Omental fat pad (tissue), 4 donors: Measurements from ENCODE around the gene ATXN3. TPM values are rescaled to one million over a fixed set of nuclear protein-coding genes. Genes with fewer than 3 reads are reported as not detected.

Experiments used
- ATAC-seq: fragments of 150-250 bp; one replicate; pipeline ENCODE4 v1.9.1; 2016; ENCODE audit warnings: mild to moderate bottlenecking, moderate library complexity; ENCODE audit not compliant: low FRiP score
- DNase-seq: peaks from one replicate; pipeline ENCODE4 v3.0.0-alpha.2; 2019; ENCODE audit warnings: low spot score
- total RNA-seq, 4 donors: library from RNA; depleted of rRNA; stranded (reverse); fragments of >200 nt; gene quantifications; one replicate each; pipeline ENCODE4 v1.1.0, GENCODE V29; 2016
- TF ChIP-seq, protein P1 (sequence below), 3 donors: fragments of 450-650 bp; IDR thresholded peaks; one replicate each; pipeline ENCODE4 v1.5.1; 2016 to 2017; ENCODE audit warnings: antibody characterized with exemption in 3 of 3, mild to moderate bottlenecking in 3 of 3, moderate library complexity in 2 of 3

The ATXN3 gene
- total RNA-seq, 4 donors from 2014 or later = 23.4 to 37.9 (median 36.4) TPM

GRCh38 chr14:92040431-92041051 is 65.8 kb downstream of the ATXN3 start:
- DNase-seq (no peak), ATAC-seq (peak; percentile 15)
- TF ChIP-seq, protein P1, sequence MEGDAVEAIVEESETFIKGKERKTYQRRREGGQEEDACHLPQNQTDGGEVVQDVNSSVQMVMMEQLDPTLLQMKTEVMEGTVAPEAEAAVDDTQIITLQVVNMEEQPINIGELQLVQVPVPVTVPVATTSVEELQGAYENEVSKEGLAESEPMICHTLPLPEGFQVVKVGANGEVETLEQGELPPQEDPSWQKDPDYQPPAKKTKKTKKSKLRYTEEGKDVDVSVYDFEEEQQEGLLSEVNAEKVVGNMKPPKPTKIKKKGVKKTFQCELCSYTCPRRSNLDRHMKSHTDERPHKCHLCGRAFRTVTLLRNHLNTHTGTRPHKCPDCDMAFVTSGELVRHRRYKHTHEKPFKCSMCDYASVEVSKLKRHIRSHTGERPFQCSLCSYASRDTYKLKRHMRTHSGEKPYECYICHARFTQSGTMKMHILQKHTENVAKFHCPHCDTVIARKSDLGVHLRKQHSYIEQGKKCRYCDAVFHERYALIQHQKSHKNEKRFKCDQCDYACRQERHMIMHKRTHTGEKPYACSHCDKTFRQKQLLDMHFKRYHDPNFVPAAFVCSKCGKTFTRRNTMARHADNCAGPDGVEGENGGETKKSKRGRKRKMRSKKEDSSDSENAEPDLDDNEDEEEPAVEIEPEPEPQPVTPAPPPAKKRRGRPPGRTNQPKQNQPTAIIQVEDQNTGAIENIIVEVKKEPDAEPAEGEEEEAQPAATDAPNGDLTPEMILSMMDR (IDR thresholded peaks at IDR 0.05) = no peak

DNA sequence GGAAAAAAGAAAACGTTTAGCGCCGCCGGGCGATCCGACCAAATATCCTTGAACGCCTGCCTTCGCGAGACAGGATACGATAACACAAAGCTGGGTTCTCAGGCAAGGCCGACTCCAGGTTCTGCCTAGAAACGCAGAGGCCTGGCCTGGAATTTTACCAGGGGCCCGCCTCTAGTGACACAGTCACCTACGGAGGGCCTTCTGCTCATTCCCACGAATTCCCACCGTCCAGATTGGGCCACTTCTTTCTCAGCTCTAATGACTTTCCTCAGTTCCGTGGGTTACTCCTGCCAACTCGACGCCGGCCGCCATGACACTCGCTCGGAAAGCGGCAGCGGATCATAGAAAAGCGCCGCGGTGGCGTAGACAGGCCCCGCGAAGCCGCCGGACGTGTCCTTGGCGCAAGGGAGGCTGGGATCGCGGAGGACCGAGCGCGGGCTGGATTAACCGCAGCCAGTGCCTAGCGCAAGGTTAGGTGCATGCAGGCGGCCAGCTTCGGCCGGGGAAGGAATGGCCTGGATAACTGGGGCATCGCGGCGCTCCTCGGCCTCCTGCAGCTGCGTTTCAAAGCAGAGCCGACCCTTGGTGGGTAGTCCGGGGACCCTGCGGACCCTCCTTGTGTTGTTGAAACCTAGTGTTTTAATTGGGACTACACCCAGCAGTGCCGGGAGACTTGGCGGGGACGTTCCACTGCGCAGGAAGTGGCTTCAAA is 66.5 kb downstream of the ATXN3 start, which contains the start of gene TRIP11:
TSS of gene TRIP11 (minus strand) at position 341 of the 712 bp plus-strand sequence. CDS start 374 bp downstream, outside the sequence.
- ATAC-seq (peak; percentile 99), DNase-seq (peak; percentile 82)
- TF ChIP-seq, protein P1 (IDR thresholded peaks at IDR 0.05) = no peak

DNA sequence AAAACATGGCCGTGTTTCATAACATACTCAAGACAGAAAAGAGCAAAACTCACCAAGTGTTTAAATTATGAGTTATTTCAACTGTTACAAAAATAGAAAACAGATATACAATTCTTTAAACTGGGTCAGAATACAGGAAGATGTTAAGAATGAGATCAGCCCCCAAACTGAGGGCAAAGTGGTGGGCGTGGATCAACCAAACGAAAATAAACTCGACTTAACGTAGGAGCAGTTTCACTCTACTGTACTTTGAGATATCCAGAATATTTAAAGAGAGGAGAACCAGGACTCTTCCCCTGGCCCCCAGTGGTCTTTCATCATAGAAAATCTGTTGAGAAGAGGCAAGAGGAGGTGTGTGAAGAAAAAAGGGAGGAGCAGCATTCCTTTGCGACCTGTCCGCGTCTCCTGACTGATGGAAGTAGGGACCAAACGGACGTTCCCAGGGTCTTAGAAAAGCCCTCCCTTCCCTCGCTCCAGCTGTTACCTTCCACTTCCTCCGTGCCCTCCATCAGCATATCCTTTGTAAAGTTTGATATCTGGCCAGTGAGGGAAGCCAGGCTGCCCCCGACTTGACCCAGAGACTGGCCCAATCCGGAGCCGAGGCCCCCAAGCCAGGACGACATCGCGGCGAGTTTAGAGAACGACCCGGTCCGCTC is 67.2 kb downstream of the ATXN3 start:
- DNase-seq (no peak), ATAC-seq (peak; percentile 59)
- TF ChIP-seq, protein P1 (IDR thresholded peaks at IDR 0.05) = no peak

DNA sequence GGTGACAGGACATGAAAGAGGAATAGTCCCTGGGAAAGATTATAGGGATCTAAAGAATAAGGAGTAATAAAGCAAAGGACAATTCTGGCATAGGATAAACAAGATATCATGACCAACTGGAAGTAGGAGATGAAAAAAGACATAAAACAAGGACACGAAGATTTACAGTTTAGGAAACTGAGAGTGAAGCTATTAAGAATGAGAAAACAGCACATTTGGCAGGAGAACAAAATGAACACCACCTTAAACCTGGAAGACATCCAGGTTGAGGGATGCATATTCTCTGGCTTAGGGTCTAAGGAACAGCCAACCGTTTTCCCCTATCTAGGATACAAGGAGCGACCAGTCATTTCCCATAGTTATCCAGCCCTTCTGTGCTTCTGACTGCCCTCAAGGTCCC is 68.4 kb downstream of the ATXN3 start:
- TF ChIP-seq, protein P1 (IDR thresholded peaks at IDR 0.05) = no peak
- no peak for DNase-seq
- ATAC-seq = no peak

DNA sequence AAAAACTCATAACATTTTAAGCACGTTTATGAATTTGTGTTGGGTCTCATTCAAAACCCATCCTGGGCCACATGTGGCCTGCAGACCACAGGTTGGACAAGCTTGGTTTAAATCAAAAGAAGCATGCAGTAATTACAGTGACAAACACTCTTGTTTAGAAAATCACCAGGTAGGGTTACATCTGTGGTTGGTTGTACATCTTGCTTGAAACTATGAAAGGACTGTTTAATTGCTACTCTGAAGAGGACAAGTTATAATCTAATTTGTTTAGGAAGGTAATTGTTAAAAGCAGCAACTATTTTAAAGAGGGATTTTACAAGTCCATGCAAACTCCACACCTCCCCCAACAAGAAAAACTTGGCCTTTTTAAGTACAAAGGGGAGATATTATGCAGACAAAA is 70.5 kb downstream of the ATXN3 start:
- DNase-seq (no peak), ATAC-seq (no peak)
- TF ChIP-seq, protein P1 (IDR thresholded peaks at IDR 0.05) = no peak

DNA sequence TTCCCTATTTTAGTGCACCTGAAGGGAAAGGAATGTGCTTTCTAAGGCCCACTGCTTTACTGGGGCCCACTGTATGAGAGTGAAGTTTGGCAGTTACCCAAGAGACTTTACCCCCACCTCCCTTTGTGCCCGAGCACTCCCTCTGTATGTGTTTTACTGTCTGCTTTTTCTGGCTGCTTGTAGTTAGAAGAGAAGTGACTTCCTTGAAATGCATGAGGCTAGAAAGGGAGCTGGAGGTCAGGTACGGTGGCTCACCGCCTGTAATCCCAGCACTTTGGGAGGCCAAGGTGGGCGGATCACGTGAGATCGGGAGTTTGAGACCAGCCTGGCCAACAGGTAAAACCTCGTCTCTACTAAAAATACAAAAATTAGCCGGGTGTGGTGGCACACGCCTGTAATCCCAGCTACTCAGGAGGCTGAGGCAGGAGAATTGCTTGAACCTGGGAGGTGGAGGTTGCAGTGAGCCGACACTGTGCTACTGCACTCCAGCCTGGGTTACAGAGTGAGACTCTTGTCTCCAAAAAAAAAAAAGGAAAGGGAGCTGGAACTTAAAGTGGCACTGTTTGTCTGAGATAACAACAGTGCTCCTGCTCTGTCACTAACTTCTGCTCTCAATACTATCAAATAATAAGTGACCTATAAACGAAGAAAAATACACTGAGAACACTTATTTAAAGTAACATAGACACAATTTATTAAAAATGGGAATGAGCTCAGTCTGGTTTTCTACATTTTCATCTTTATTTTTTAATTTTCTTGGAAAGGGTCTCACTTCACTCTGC is 72.3 kb downstream of the ATXN3 start:
- TF ChIP-seq, protein P1 (IDR thresholded peaks at IDR 0.05) = no peak
- DNase-seq (no peak), ATAC-seq (no peak)
